ENCODE results near the gene MRAP. TPM values are rescaled to one million over a fixed set of nuclear protein-coding genes. Genes with fewer than 3 reads are reported as not detected.

Gene MRAP
- total RNA-seq, 1 experiment from 2014 or later: not detected

DNA sequence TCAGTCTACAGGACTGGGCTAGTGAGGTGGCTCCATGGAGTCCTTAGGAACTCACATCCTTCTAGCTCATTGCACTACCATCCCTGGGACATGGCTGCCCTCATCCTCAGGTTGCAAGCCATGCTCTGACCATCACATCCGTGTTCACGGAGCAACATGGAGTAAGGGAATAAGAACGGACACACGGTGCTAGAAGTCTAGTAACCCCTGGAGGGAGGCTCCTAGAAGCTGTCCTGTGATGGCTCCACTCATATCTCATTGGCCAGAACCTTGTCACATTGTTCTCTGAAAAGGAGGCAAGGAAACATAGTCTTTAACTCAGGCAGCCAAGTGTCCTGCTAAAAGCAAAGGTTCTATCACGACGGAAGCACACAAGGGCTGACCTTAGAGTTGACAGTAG is 3.9 kb downstream of the MRAP start:
- Mint-ChIP-seq H3K27me3 (ENCODE audit: unreplicated experiment) (no peaks in the 10 kb centered on the region), H3K27ac (ENCODE audit: unreplicated experiment) (no peak overlapping the region), H3K9me3 (ENCODE audit: low read depth, unreplicated experiment) (no peaks in the 10 kb centered on the region), H3K4me3 (ENCODE audit: low read depth, unreplicated experiment) (no peak overlapping the region), H3K36me3 (ENCODE audit: insufficient read depth, unreplicated experiment) (no peaks in the 10 kb centered on the region), H3K4me1 (ENCODE audit: low read depth, unreplicated experiment) (no peaks in the 10 kb centered on the region)
- intact Hi-C loops (cut with micrococcal nuclease; ENCODE audit: unreplicated experiment): no loop called here
- BruUV-seq (replicated peaks): no TSS peak
- CTCF ChIA-PET: interaction anchor here (0.6 kb wide), 1 partner anchor 13 kb away, joined by 3 read pairs; no protein-coding TSS in a partner anchor
- DNase-seq: no peak
- TF ChIP-seq, protein P1, sequence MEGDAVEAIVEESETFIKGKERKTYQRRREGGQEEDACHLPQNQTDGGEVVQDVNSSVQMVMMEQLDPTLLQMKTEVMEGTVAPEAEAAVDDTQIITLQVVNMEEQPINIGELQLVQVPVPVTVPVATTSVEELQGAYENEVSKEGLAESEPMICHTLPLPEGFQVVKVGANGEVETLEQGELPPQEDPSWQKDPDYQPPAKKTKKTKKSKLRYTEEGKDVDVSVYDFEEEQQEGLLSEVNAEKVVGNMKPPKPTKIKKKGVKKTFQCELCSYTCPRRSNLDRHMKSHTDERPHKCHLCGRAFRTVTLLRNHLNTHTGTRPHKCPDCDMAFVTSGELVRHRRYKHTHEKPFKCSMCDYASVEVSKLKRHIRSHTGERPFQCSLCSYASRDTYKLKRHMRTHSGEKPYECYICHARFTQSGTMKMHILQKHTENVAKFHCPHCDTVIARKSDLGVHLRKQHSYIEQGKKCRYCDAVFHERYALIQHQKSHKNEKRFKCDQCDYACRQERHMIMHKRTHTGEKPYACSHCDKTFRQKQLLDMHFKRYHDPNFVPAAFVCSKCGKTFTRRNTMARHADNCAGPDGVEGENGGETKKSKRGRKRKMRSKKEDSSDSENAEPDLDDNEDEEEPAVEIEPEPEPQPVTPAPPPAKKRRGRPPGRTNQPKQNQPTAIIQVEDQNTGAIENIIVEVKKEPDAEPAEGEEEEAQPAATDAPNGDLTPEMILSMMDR (IDR thresholded peaks at IDR 0.05; ENCODE audit: unreplicated experiment): no peak

DNA sequence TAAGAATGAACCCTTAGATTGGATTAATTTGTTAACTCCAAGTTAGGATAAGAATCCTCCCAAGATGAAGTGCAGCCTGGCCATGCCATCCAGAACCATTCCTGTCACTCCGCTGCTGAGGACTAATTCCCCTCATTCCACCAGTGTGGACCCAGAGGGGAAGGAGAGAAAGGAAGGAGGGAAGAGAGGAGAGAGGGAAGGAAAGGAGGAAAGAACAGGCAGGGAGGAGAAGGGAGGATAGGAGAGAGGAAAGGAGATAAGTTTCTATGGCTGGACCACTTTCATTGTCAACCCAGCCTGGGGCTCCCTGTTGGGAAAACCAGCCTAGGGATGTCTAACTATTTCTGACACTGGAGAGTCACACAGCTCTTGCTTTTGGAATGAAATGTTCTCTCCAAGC is 4.7 kb downstream of the MRAP start:
- no peak for DNase-seq
- Mint-ChIP-seq H3K36me3 (ENCODE audit: insufficient read depth, unreplicated experiment) (peaks cover 6% of the 10 kb centered on the region), H3K27me3 (ENCODE audit: unreplicated experiment) (no peaks in the 10 kb centered on the region), H3K27ac (ENCODE audit: unreplicated experiment) (no peak overlapping the region), H3K9me3 (ENCODE audit: low read depth, unreplicated experiment) (no peaks in the 10 kb centered on the region), H3K4me1 (ENCODE audit: low read depth, unreplicated experiment) (no peaks in the 10 kb centered on the region), H3K4me3 (ENCODE audit: low read depth, unreplicated experiment) (no peak overlapping the region)
- no TSS peak for BruUV-seq (replicated peaks)
- CTCF ChIA-PET: interaction anchor here (0.6 kb wide), 1 partner anchor 12 kb away, joined by 3 read pairs; no protein-coding TSS in a partner anchor
- intact Hi-C loops (cut with micrococcal nuclease; ENCODE audit: unreplicated experiment): no loop called here
- TF ChIP-seq, protein P1 (IDR thresholded peaks at IDR 0.05; ENCODE audit: unreplicated experiment): no peak

DNA sequence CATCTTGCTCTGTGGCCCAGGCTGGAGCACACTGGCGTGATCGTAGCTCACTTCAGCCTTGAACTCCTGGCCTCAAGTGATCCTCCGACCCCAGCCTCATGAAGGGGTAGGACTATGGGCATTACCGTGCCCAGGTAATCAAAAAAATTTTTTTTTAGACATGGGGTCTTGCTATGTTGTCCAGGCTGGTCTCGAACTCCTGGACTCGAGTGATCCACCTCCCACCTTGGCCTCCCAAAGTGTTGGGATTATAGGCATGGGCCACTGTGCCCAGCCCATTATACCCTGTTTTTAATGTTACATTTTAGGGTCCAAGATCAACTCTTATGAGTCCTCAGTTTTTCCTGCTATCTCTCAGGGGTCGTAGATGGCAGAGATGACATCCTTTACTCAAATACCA is 6.3 kb downstream of the MRAP start:
- TF ChIP-seq, protein P1 (IDR thresholded peaks at IDR 0.05; ENCODE audit: unreplicated experiment): no peak
- no peaks in the 10 kb centered on the region for H3K4me1 Mint-ChIP-seq (ENCODE audit: low read depth, unreplicated experiment)
- no peak for DNase-seq
- peaks cover 10% of the 10 kb centered on the region for H3K36me3 Mint-ChIP-seq (ENCODE audit: insufficient read depth, unreplicated experiment)
- H3K4me3 Mint-ChIP-seq (ENCODE audit: low read depth, unreplicated experiment): no peak overlapping the region
- intact Hi-C loops (cut with micrococcal nuclease; ENCODE audit: unreplicated experiment): no loop called here
- CTCF ChIA-PET: interaction anchor here (0.6 to 0.7 kb wide), 2 partner anchors 26 to 644 kb away, joined by 3 to 4 read pairs; partner anchors contain the start of gene MIS18A
- no peaks in the 10 kb centered on the region for H3K9me3 Mint-ChIP-seq (ENCODE audit: low read depth, unreplicated experiment)
- no peak overlapping the region for H3K27ac Mint-ChIP-seq (ENCODE audit: unreplicated experiment)
- H3K27me3 Mint-ChIP-seq (ENCODE audit: unreplicated experiment): no peaks in the 10 kb centered on the region
- BruUV-seq (replicated peaks): no TSS peak

DNA sequence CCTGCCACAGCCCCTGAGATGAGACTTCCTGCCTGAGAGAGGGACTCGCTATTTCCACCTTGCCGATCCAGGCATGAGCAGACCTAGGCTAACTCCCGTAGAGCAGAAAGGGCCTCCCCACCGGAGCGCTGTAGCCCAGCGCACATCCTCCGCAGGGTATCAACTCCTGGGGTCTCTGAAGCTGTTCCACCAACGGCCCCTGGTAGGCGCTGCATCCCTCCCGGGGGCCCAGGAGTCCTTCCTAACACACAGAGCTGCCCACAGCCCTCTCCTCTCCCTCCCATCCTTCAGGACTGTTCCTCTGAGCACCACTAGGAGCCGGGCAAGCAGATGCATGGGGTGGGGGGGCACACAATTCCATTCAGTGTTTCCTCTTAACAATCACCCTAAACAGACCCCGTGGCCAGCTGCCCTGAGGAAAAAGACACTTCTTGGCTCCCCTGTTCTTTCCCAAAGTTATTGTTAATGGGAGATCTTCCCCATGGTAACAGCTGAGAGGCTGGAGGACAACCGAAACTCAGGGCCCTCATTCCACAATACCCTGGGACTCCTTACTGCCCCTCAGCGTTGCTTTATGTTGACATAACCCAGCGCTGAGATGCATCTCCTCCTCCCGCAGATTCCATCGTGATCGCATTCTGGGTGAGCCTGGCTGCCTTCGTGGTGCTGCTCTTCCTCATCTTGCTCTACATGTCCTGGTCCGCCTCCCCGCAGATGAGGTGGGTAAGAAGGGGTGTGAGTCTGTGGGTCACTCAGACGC is 7.5 kb downstream of the MRAP start:
- Mint-ChIP-seq H3K9me3 (ENCODE audit: low read depth, unreplicated experiment) (no peaks in the 10 kb centered on the region), H3K27me3 (ENCODE audit: unreplicated experiment) (no peaks in the 10 kb centered on the region), H3K36me3 (ENCODE audit: insufficient read depth, unreplicated experiment) (peaks cover 10% of the 10 kb centered on the region), H3K4me3 (ENCODE audit: low read depth, unreplicated experiment) (no peak overlapping the region), H3K4me1 (ENCODE audit: low read depth, unreplicated experiment) (no peaks in the 10 kb centered on the region), H3K27ac (ENCODE audit: unreplicated experiment) (no peak overlapping the region)
- no TSS peak for BruUV-seq (replicated peaks)
- no peak for DNase-seq
- CTCF ChIA-PET: interaction anchor here (1.2 kb wide), 1 partner anchor 11 kb away, joined by 3 read pairs; no protein-coding TSS in a partner anchor
- intact Hi-C loops (cut with micrococcal nuclease; ENCODE audit: unreplicated experiment): no loop called here
- TF ChIP-seq, protein P1 (IDR thresholded peaks at IDR 0.05; ENCODE audit: unreplicated experiment): no peak
